HepG2 (cell line): ENCODE results near the gene COBLL1. TPM values are rescaled to one million over a fixed set of nuclear protein-coding genes. Genes with fewer than 3 reads are reported as not detected.

Experiments used
- ATAC-seq: fragments of 200-7000 bp; cut with Tn5 transposase; 3 replicates; pipeline ENCODE4 v1.9.1; 2020; ENCODE audit warnings: mild to moderate bottlenecking, moderate library complexity
- BruUV-seq: library from RNA; stranded (reverse); fragments of 400-500 nt; replicated peaks from 2 replicates; lab custom pipeline; 2021; lab: Mats Ljungman, UMichigan
- CTCF ChIA-PET: fragments of 300-600 bp; formaldehyde crosslinking; extraction: SDS; loops from one replicate; lab custom pipeline; 2021; ENCODE audit warnings: low total read pairs, inconsistent platforms, low intra/inter-chr PET ratio; lab: Yijun Ruan, JAX
- POLR2A ChIA-PET: fragments of 350-600 bp; sonication (Branson Sonifier 250); formaldehyde crosslinking; loops from one replicate; lab custom pipeline; 2020; ENCODE audit warnings: antibody characterized with exemption, inconsistent platforms; lab: Yijun Ruan, JAX
- DNase-seq: peaks from one replicate; pipeline ENCODE4 v3.0.0-alpha.2; 2015; ENCODE audit warnings: low spot score
- FAIRE-seq: peaks from 3 replicates; lab custom pipeline; 2011; peaks lifted over from hg19 to GRCh38; lab: Jason Lieb, UNC
- H2AFZ ChIP-seq: one replicate; pipeline ENCODE4 v1.6.1; 2011; ENCODE audit warnings: low read length, inconsistent platforms
- H3K27ac ChIP-seq: fragments of 300-600 bp; 3 replicates; pipeline ENCODE4 v1.8.0; 2011; ENCODE audit warnings: mixed run types, mild to moderate bottlenecking, mixed read lengths, low read length, inconsistent platforms; ENCODE audit not compliant: insufficient read depth; ENCODE audit errors: extremely low read length
- H3K27me3 ChIP-seq, 2 experiments: fragments of 200-600 bp in 1 of 2; 2 replicates in 1 of 2; 3 replicates in 1 of 2; pipeline versions ENCODE4 v1.6.0 to v1.8.0; 2011; ENCODE audit warnings: low read length in 2 of 2, mild to moderate bottlenecking in 2 of 2, moderate library complexity in 2 of 2, inconsistent platforms in 1 of 2; ENCODE audit not compliant: insufficient read depth in 2 of 2, control insufficient read depth in 1 of 2
- H3K36me3 ChIP-seq, 2 experiments: fragments of 200-600 bp in 1 of 2; replicated peaks in 1 of 2; 2 replicates in 1 of 2; 3 replicates in 1 of 2; pipeline versions ENCODE4 v1.5.1 to v1.8.0; 2011; ENCODE audit warnings: low read length in 2 of 2, inconsistent platforms in 1 of 2; ENCODE audit not compliant: insufficient read depth in 2 of 2, control insufficient read depth in 1 of 2
- H3K4me1 ChIP-seq: 2 replicates; pipeline ENCODE4 v1.5.1; 2012; ENCODE audit warnings: low read length, inconsistent platforms; ENCODE audit not compliant: insufficient read depth
- H3K4me2 ChIP-seq: 2 replicates; pipeline ENCODE4 v1.6.0; 2011; ENCODE audit warnings: low read depth, low read length, inconsistent platforms
- H3K4me3 ChIP-seq, 3 experiments: fragments of 200-600 bp in 1 of 3; sonication (generic), shearing (Covaris generic) in 1 of 3; replicated peaks in 1 of 3; 2 replicates each; pipeline ENCODE4 v1.5.1; 2011 to 2016; ENCODE audit warnings: low read length in 3 of 3, inconsistent platforms in 2 of 3, low read depth in 2 of 3, mild to moderate bottlenecking in 2 of 3, control low read depth in 1 of 3, mixed read lengths in 1 of 3; ENCODE audit not compliant: insufficient read depth in 1 of 3
- H3K79me2 ChIP-seq: one replicate; pipeline ENCODE4 v1.6.1; 2011; ENCODE audit warnings: low read length, inconsistent platforms; ENCODE audit not compliant: insufficient read depth
- H3K9ac ChIP-seq: 2 replicates; pipeline ENCODE4 v1.6.0; 2011; ENCODE audit warnings: mild to moderate bottlenecking, low read depth, low read length, inconsistent platforms; ENCODE audit not compliant: insufficient read depth
- H3K9me3 ChIP-seq: 2 replicates; pipeline ENCODE4 v1.5.1; 2012; ENCODE audit warnings: mild to moderate bottlenecking, low read length
- H4K20me1 ChIP-seq: 2 replicates; pipeline ENCODE4 v1.6.0; 2011; ENCODE audit warnings: inconsistent platforms, mild to moderate bottlenecking, low read length, moderate library complexity; ENCODE audit not compliant: insufficient read depth
- GABPB1 ChIP-seq: IDR thresholded peaks from 2 replicates; pipeline ENCODE4 v1.6.1; 2016; ENCODE audit warnings: mild to moderate bottlenecking, missing genetic modification reagents, moderate library complexity, missing compliant biosample characterization
- HOXA7 ChIP-seq: sonication (generic); formaldehyde crosslinking; IDR thresholded peaks from 2 replicates; pipeline ENCODE4 v1.8.1; 2022; ENCODE audit warnings: mild to moderate bottlenecking, missing genetic modification reagents, moderate library complexity
- ISX ChIP-seq: sonication (generic); formaldehyde crosslinking; conservative IDR thresholded peaks from 2 replicates; pipeline ENCODE4 v1.5.0; 2020; ENCODE audit warnings: missing genetic modification reagents
- NCOA5 ChIP-seq: sonication (generic); formaldehyde crosslinking; IDR thresholded peaks from 2 replicates; pipeline ENCODE4 v1.4.0; 2020; ENCODE audit warnings: missing genetic modification reagents
- NR2C2 ChIP-seq: sonication (generic); formaldehyde crosslinking; IDR thresholded peaks from 2 replicates; pipeline ENCODE4 v1.4.0; 2020; ENCODE audit warnings: missing genetic modification reagents, mild to moderate bottlenecking, moderate library complexity, borderline replicate concordance
- PHF21A ChIP-seq: sonication (generic); formaldehyde crosslinking; IDR thresholded peaks from 2 replicates; pipeline ENCODE4 v1.5.0; 2020; ENCODE audit warnings: mild to moderate bottlenecking, missing genetic modification reagents
- RARG ChIP-seq: sonication (generic); formaldehyde crosslinking; IDR thresholded peaks from 2 replicates; pipeline ENCODE4 v1.4.0; 2020; ENCODE audit warnings: low read depth, mild to moderate bottlenecking, missing genetic modification reagents
- SMYD3 ChIP-seq: sonication (generic); formaldehyde crosslinking; IDR thresholded peaks from 2 replicates; pipeline ENCODE4 v1.8.1; 2023; ENCODE audit warnings: mild to moderate bottlenecking, missing genetic modification reagents
- TBX3 ChIP-seq: fragments of 450-650 bp; IDR thresholded peaks from 2 replicates; pipeline ENCODE4 v1.6.1; 2017; ENCODE audit warnings: antibody characterized with exemption, mild to moderate bottlenecking, inconsistent platforms, borderline replicate concordance
- ZBTB38 ChIP-seq: sonication (generic); formaldehyde crosslinking; IDR thresholded peaks from 2 replicates; pipeline ENCODE4 v1.5.1; 2020; ENCODE audit warnings: mild to moderate bottlenecking, missing genetic modification reagents
- ZNF234 ChIP-seq: sonication (generic); formaldehyde crosslinking; conservative IDR thresholded peaks from 2 replicates; pipeline ENCODE4 v1.5.1; 2020; ENCODE audit warnings: mild to moderate bottlenecking, missing genetic modification reagents
- ZNF703 ChIP-seq: sonication (generic); formaldehyde crosslinking; IDR thresholded peaks from 2 replicates; pipeline ENCODE4 v1.5.1; 2020; ENCODE audit warnings: missing genetic modification reagents, mild to moderate bottlenecking, moderate library complexity, borderline replicate concordance
- ZNF775 ChIP-seq: sonication (generic); formaldehyde crosslinking; IDR thresholded peaks from 2 replicates; pipeline ENCODE4 v1.4.0; 2020; ENCODE audit warnings: missing genetic modification reagents, mild to moderate bottlenecking, moderate library complexity, borderline replicate concordance
- WGBS: methylation state at CpG from one replicate; pipeline ENCODE4 v1.1.6; 2017; ENCODE audit warnings: low lambda C conversion rate; 5-methylcytosine and 5-hydroxymethylcytosine counted together
- in situ Hi-C: cut with HindIII; loops from 2 replicates; pipeline ENCODE4 v1.10.0; 2017; ENCODE audit warnings: low pct_unique_long_range_greater_than_20kb; ENCODE audit not compliant: extremely low pct_ligation_motif_present
- intact Hi-C: fragments of 100-400 bp; cut with micrococcal nuclease; formaldehyde crosslinking; loops from one replicate; pipeline ENCODE4 v1.10.0; 2022; ENCODE audit not compliant: unreplicated experiment
- polyA plus RNA-seq, 8 experiments: library from polyadenylated mRNA; depleted of rRNA in 3 of 8; stranded (reverse) in 7 of 8; unstranded in 1 of 8; fragments of >200 nt; fragmentation: Illumina TruSeq in 4 of 8; extraction: Trizol in 4 of 8; gene quantifications; 2 replicates each; pipeline versions ENCODE4 v1.2.1 to v1.2.3, GENCODE V29; 2011 to 2016; ENCODE audit warnings: low read depth in 4 of 8, missing spikeins in 1 of 8, mixed read lengths in 1 of 8; ENCODE audit not compliant: insufficient read depth in 1 of 8
- total RNA-seq, 5 experiments: library from RNA; depleted of rRNA; stranded (reverse); fragments of >200 nt; fragmentation: Illumina TruSeq; extraction: Trizol; gene quantifications; 2 replicates each; pipeline ENCODE4 v1.2.3, GENCODE V29; 2016; ENCODE audit warnings: low read depth in 1 of 5
- TF ChIP-seq, protein P1 (sequence below): sonication (generic); formaldehyde crosslinking; IDR thresholded peaks from 2 replicates; pipeline ENCODE4 v1.4.0; 2020; ENCODE audit warnings: missing genetic modification reagents, mild to moderate bottlenecking, borderline replicate concordance
- TF ChIP-seq, protein P2 (sequence below): sonication (generic); formaldehyde crosslinking; conservative IDR thresholded peaks from 2 replicates; pipeline ENCODE4 v1.8.0; 2022; ENCODE audit warnings: missing genetic modification reagents
- TF ChIP-seq, protein P3 (sequence below): IDR thresholded peaks from 2 replicates; pipeline ENCODE4 v1.6.1; 2016
- TF ChIP-seq, protein P4 (sequence below): sonication (generic); formaldehyde crosslinking; IDR thresholded peaks from 2 replicates; pipeline ENCODE4 v1.9.0; 2021; ENCODE audit warnings: missing genetic modification reagents, mild to moderate bottlenecking, borderline replicate concordance

The COBLL1 gene
- total and polyA plus RNA-seq, 2 of the 13 experiments (the other 11 are each of a cell fraction or from before 2014, with no cell fraction given): 32.6 to 86.8 TPM

DNA sequence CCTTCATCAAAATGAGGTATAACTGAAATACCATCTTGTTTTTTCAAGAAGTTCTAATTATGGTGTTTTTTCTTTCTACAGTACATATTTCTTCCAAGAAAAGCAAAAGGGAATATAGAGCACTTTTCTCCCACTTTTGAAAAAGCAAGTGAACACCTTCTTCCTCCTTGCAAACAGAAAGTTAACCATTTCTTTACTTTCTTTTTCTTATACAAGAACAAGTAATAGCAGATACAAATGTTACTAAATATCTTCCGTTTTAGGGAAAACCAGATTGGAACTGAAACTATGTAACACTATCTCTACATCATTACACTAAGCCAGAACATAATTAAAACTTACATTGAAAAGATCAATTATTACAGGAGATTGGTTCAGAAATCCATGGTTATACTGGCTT lies 44.0 kb downstream of the COBLL1 start:
- no peak for DNase-seq
- Histone ChIP-seq H3K9ac (no peak overlapping the region), H2AFZ (no peak overlapping the region), H3K4me3 (no peak overlapping the region), H3K9me3 (no peaks in the 10 kb centered on the region), H3K4me1 (peaks cover 34% of the 10 kb centered on the region), H4K20me1 (no peaks in the 10 kb centered on the region; the same call in 1 of the 2 replicates), H3K79me2 (peaks cover 89% of the 10 kb centered on the region), H3K27ac (no peak overlapping the region), H3K36me3 (0 out of 5 replicates have a peak, but pooled peaks cover 0 to 2% of the 10 kb centered on the region in 2 experiments), H3K27me3 (no peaks in the 10 kb centered on the region), H3K4me2 (no peak overlapping the region)
- intact Hi-C loops: no loop called here
- FAIRE-seq: no peak
- POLR2A ChIA-PET: no interaction called here
- CTCF ChIA-PET: no interaction called here
- ATAC-seq: no peak
- in situ Hi-C loops: no loop called here
- BruUV-seq: no TSS peak
- 97% methylated on average over 1 of the region's 1 CpG for WGBS
- TF ChIP-seq, protein P1, sequence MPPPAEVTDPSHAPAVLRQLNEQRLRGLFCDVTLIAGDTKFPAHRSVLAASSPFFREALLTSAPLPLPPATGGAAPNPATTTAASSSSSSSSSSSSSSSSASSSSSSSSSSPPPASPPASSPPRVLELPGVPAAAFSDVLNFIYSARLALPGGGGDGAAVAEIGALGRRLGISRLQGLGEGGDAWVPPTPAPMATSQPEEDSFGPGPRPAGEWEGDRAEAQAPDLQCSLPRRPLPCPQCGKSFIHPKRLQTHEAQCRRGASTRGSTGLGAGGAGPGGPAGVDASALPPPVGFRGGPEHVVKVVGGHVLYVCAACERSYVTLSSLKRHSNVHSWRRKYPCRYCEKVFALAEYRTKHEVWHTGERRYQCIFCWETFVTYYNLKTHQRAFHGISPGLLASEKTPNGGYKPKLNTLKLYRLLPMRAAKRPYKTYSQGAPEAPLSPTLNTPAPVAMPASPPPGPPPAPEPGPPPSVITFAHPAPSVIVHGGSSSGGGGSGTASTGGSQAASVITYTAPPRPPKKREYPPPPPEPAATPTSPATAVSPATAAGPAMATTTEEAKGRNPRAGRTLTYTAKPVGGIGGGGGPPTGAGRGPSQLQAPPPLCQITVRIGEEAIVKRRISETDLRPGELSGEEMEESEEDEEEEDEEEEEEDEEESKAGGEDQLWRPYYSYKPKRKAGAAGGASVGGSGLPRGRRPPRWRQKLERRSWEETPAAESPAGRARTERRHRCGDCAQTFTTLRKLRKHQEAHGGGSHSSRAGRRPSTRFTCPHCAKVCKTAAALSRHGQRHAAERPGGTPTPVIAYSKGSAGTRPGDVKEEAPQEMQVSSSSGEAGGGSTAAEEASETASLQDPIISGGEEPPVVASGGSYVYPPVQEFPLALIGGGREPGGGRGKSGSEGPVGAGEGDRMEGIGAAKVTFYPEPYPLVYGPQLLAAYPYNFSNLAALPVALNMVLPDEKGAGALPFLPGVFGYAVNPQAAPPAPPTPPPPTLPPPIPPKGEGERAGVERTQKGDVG (CRISPR knock-in tag): no peak
- TF ChIP-seq ZNF775 (CRISPR knock-in tag): no peak
- no peak for TF ChIP-seq ZBTB38 (CRISPR knock-in tag)
- no peak for TF ChIP-seq ZNF234
- TF ChIP-seq, protein P2, sequence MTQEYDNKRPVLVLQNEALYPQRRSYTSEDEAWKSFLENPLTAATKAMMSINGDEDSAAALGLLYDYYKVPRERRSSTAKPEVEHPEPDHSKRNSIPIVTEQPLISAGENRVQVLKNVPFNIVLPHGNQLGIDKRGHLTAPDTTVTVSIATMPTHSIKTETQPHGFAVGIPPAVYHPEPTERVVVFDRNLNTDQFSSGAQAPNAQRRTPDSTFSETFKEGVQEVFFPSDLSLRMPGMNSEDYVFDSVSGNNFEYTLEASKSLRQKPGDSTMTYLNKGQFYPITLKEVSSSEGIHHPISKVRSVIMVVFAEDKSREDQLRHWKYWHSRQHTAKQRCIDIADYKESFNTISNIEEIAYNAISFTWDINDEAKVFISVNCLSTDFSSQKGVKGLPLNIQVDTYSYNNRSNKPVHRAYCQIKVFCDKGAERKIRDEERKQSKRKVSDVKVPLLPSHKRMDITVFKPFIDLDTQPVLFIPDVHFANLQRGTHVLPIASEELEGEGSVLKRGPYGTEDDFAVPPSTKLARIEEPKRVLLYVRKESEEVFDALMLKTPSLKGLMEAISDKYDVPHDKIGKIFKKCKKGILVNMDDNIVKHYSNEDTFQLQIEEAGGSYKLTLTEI (CRISPR knock-in tag): no peak
- TF ChIP-seq NCOA5 (CRISPR knock-in tag): no peak
- no peak for TF ChIP-seq ZNF703 (CRISPR knock-in tag)
- TF ChIP-seq GABPB1: no peak
- TF ChIP-seq HOXA7 (CRISPR knock-in tag): no peak
- TF ChIP-seq TBX3: no peak
- TF ChIP-seq RARG (CRISPR knock-in tag): no peak
- TF ChIP-seq PHF21A (CRISPR knock-in tag): no peak
- TF ChIP-seq, protein P3, sequence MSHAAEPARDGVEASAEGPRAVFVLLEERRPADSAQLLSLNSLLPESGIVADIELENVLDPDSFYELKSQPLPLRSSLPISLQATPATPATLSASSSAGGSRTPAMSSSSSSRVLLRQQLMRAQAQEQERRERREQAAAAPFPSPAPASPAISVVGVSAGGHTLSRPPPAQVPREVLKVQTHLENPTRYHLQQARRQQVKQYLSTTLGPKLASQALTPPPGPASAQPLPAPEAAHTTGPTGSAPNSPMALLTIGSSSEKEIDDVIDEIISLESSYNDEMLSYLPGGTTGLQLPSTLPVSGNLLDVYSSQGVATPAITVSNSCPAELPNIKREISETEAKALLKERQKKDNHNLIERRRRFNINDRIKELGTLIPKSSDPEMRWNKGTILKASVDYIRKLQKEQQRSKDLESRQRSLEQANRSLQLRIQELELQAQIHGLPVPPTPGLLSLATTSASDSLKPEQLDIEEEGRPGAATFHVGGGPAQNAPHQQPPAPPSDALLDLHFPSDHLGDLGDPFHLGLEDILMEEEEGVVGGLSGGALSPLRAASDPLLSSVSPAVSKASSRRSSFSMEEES: no peak
- no peak for TF ChIP-seq NR2C2 (CRISPR knock-in tag)
- TF ChIP-seq ISX (CRISPR knock-in tag): no peak
- no peak for TF ChIP-seq SMYD3 (CRISPR knock-in tag)
- TF ChIP-seq, protein P4, sequence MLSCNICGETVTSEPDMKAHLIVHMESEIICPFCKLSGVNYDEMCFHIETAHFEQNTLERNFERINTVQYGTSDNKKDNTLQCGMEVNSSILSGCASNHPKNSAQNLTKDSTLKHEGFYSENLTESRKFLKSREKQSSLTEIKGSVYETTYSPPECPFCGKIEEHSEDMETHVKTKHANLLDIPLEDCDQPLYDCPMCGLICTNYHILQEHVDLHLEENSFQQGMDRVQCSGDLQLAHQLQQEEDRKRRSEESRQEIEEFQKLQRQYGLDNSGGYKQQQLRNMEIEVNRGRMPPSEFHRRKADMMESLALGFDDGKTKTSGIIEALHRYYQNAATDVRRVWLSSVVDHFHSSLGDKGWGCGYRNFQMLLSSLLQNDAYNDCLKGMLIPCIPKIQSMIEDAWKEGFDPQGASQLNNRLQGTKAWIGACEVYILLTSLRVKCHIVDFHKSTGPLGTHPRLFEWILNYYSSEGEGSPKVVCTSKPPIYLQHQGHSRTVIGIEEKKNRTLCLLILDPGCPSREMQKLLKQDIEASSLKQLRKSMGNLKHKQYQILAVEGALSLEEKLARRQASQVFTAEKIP (CRISPR knock-in tag): no peak
